NCI-H524 treated with DMSO at 0.1 percent for 48 hours (cell line): ENCODE data around the gene SPECC1.
"Not testable (repeated sequence)": the region's sequence is repeated elsewhere in the genome, so short reads cannot be mapped to it uniquely, and the experiment has no call there.

Experiments used
- DNase-seq: peaks from one replicate; lab custom pipeline; 2025; lab: John Stamatoyannopoulos, UW

The SPECC1 gene

DNA sequence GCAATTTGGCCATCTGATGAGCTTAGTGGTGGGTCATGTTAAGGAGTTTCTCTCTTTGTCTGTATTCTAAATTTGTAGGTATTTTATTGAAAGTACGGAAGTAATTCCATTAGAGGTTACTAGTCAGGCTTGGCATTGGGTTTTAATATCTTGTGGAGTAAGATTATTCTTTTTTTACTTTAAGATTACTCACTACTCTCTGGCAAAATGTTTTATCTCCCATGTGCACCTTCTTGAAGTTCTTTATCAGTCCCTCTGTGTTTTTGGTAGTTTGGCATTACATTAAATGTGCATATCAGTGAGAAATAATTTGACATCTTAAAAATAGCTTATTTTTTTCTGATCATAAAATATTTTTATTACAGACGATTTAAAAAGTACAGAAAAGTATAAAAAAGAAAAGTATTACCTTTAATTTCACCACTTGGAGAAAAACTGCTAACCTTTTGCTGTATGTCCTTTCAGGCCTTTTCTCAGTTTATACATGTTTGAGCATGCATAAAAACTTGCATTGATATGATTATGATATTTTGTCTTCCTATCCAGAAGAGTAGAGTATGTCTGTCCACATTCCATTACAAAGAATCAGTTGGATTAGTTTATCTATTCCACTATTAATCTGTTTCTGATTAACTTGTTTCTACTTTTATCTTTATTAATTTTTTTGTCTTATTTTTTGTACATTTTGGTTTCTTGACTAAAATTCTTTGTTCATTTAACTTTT lies 198.3 kb downstream of the SPECC1 start:
- DNase-seq = no peak

- no peak for DNase-seq
Observed at GRCh38 chr17:20208717-20209116, 199.6 kb downstream of the SPECC1 start.

GRCh38 chr17:20210180-20210579 lies 201.0 kb downstream of the SPECC1 start:
- no peak for DNase-seq

- DNase-seq = no peak
Observed at GRCh38 chr17:20210614-20211013, 201.5 kb downstream of the SPECC1 start.

DNA sequence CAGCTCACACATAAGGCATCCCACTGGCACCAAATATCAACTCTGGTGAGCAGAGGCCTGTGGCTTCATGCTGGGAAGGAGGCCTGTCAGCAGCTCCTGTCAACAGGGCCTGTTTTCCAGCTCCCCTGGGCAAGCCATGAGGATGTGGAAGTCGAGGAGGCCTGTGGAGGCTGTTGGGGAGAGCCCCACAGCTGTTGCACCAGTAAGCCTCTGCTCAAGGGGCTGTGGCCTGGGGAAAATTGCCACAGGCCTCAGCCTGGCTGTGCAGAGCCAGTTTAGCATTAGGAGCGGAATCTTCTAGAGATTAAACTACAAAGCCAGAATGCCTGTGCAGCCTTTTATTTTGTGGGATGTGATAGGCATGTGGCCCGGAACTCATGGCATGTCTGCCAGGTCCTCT lies 202.1 kb downstream of the SPECC1 start:
- DNase-seq = no peak

- DNase-seq = no peak
Observed at GRCh38 chr17:20213449-20213848, 204.3 kb downstream of the SPECC1 start.

GRCh38 chr17:20214794-20215193 lies 205.6 kb downstream of the SPECC1 start:
- no peak for DNase-seq

GRCh38 chr17:20216154-20216815 lies 207.1 kb downstream of the SPECC1 start:
- DNase-seq = no peak

- DNase-seq = no peak
Observed at GRCh38 chr17:20216853-20217252, 207.7 kb downstream of the SPECC1 start.

- no peak for DNase-seq
Observed at GRCh38 chr17:20217677-20218076, 208.5 kb downstream of the SPECC1 start.

DNA sequence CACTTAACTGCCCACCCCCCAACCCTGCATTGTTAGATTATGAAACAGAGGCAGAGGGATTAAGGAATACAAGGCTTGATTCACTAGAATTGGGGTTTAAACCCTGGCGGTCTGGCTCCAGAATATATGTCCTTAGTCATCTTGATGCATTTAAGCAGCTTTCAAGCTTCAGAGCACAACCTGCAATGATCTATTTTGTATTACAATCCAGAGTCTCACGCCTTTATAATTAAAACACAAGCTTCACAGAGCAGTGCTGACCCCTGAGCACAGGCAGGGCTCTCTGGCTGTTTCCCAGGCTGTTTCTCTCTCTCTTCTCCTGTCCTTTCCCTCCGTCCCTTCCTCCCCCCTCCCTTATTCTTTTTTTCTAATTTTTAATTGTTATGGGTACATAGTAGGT lies 209.1 kb downstream of the SPECC1 start:
- no peak for DNase-seq

GRCh38 chr17:20223808-20224328 lies 214.7 kb downstream of the SPECC1 start:
- no peak for DNase-seq

DNA sequence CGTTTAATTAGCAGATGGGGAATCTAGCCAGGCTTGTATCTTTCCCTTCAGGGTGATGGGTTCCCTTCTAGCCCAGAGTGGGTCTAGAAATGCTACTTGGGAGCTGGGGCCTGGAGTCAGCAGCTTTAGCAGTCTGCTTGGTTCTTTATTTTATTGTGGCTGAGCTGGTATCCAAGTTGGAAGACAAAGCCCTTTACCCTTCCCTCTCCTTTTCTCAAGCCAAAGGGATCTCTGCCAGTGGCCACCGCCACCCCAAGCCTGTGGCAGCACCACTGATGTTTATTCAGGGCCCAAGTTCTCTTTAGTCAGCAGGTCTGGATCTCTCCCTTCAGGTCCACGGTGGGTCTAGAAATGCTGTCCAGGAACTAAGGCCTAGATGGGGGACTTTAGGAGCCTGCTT lies 215.2 kb downstream of the SPECC1 start:
- no peak for DNase-seq

DNA sequence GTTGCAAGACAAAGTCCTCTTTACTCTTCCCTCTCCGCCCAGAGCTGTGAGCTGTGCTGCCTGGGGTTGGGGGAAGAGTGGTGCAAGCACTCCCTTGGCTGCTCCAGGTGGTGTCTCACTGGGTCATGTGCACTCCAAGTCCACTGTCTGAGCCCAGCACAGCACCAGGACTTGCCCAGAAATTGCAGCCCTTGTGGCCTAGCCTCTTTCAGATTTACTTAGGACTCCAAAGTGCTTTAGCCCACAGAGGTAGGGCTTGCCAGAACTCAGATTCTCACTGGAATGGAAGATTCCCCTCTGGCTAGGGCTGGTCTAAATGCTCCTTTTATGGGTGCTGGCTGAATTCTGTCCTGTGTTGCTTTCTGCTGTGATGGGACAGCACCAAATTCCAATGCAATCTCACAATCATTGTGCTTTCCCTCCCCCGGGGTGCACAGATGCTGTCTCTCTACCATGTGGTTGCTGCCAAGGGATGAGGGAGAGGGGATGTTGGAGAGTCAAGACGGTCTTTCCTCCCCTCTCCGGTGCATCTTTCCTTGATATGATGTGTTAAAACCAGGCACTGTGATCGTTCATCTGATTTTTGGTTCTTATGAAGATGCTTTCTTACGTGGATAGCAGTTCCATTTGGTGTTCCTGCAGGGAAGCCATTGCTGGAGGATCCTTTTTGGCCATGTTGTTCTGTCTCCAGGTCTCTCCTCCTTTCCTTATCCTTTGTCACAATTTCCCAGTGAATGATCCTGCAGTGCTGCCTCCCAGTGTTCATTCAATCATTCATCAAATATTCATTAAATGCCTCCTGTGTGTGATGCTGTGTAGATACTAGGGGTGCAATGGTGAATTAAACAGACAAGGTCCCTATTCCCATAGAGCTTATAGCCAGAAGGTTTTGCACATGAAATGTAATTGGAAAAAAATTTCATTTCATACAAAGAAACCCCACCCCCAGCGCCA lies 216.3 kb downstream of the SPECC1 start:
- DNase-seq = peak; percentile 5

- peak; percentile 43 for DNase-seq
Observed at GRCh38 chr17:20226814-20227482, 217.8 kb downstream of the SPECC1 start.

- not testable (repeated sequence) for DNase-seq
Observed at GRCh38 chr17:20227720-20228370, 218.7 kb downstream of the SPECC1 start.

GRCh38 chr17:20228410-20228809 lies 219.3 kb downstream of the SPECC1 start:
- DNase-seq = no peak

DNA sequence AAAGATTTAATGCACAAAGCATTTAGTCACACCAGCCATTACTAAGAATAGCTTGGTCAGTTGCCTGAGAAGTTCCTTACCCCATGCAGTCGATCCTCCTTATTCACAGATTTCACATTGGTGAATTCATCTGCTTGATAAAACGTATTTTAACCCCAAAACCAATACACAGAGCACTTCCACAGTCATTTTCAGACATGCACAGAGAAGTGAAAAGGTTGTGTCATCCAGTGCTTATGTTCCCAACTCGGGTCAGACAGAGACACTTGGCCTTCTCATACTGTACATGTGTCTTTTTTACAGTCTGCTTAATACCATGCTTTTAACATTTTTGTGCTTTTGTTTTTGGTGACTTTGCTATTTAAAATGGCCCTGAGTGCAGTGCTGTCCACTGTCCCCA lies 219.7 kb downstream of the SPECC1 start:
- no peak for DNase-seq

DNA sequence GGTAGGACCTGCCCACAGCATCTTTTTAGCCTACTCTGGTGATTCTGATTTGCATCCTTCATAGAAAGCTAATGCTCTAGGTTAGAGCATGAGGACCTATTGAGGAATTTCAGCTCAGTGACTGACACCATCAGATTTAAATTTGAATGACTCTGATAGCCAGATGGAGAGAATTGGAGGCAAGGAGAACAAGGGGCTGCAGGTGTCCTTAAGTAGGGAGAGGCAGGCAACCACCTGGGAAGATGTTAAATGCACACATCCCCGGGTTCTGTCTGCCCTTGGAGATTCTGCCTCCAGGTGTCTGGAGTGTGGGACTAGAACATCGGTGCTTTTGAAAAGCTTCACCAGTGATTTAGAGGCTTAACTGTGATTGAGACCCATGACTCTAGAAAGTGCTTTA lies 221.8 kb downstream of the SPECC1 start:
- DNase-seq = no peak

- DNase-seq = no peak
Observed at GRCh38 chr17:20232611-20233010, 223.5 kb downstream of the SPECC1 start.

DNA sequence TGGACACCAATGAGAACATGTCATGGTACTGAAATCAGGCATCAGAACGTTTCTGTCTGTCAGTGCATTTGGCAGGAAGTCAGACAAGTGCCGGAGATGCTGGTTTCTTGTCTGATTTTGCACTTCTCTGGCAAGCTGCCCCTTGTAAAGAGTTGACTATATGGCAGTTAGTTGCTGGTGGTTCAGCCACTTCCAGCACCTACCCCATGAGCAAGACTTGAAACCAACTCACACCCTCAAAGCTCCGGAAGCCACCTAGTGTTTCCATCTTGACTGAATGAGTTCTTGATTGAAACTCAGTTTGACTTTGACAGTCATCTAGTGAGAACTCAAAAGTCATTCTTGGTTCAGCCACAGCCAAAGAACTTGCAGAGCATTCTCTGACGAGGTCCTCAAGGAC lies 225.1 kb downstream of the SPECC1 start:
- DNase-seq = no peak
